Chondrocyte (in vitro differentiated cells): ENCODE measurements around the gene TSN. TPM values are rescaled to one million over a fixed set of nuclear protein-coding genes. Genes with fewer than 3 reads are reported as not detected.

Experiments used
- DNase-seq: peaks from one replicate; pipeline ENCODE4 v3.0.0; 2021; ENCODE audit warnings: mixed read lengths, low spot score
- H3K27ac Mint-ChIP-seq: one replicate; pipeline ENCODE4 v1.8.0; 2021; ENCODE audit warnings: mild to moderate bottlenecking, moderate library complexity, mixed read lengths; ENCODE audit not compliant: unreplicated experiment
- H3K27me3 Mint-ChIP-seq: 2 replicates; pipeline ENCODE4 v1.8.0; 2021; ENCODE audit warnings: low read depth, mixed read lengths
- H3K36me3 Mint-ChIP-seq: 2 replicates; pipeline ENCODE4 v1.8.0; 2021; ENCODE audit warnings: low read depth, mixed read lengths
- H3K4me1 Mint-ChIP-seq: 2 replicates; pipeline ENCODE4 v1.8.0; 2021; ENCODE audit warnings: low read depth, mild to moderate bottlenecking, mixed read lengths
- H3K4me3 Mint-ChIP-seq: one replicate; pipeline ENCODE4 v1.8.0; 2021; ENCODE audit warnings: mild to moderate bottlenecking, moderate library complexity, mixed read lengths; ENCODE audit not compliant: unreplicated experiment
- H3K9me3 Mint-ChIP-seq: 2 replicates; pipeline ENCODE4 v1.8.0; 2021; ENCODE audit warnings: low read depth, mixed read lengths
- CTCF ChIP-seq: fragments of 200-600 bp; sonication (generic); IDR thresholded peaks from 2 replicates; pipeline ENCODE4 v1.5.0; 2021; ENCODE audit warnings: antibody characterized with exemption, mild to moderate bottlenecking, moderate library complexity
- total RNA-seq: library from RNA; stranded (reverse); gene quantifications from 3 replicates; pipeline ENCODE4 v1.2.1, GENCODE V29; 2021

TSN gene
- total RNA-seq, 1 donor from 2014 or later: 57.1 TPM

- H3K9me3 Mint-ChIP-seq: no peaks in the 10 kb centered on the region
- TF ChIP-seq CTCF: no peak
- peak overlapping the region; percentile 93 for H3K4me3 Mint-ChIP-seq
- H3K36me3 Mint-ChIP-seq: peaks cover 8% of the 10 kb centered on the region
- H3K27ac Mint-ChIP-seq: peak overlapping the region; percentile 93
- no peaks in the 10 kb centered on the region for H3K27me3 Mint-ChIP-seq
- H3K4me1 Mint-ChIP-seq: peaks cover 13% of the 10 kb centered on the region
- DNase-seq: no peak
Measured at GRCh38 chr2:121736140-121736461, 19.4 kb upstream of the TSN start.

DNA sequence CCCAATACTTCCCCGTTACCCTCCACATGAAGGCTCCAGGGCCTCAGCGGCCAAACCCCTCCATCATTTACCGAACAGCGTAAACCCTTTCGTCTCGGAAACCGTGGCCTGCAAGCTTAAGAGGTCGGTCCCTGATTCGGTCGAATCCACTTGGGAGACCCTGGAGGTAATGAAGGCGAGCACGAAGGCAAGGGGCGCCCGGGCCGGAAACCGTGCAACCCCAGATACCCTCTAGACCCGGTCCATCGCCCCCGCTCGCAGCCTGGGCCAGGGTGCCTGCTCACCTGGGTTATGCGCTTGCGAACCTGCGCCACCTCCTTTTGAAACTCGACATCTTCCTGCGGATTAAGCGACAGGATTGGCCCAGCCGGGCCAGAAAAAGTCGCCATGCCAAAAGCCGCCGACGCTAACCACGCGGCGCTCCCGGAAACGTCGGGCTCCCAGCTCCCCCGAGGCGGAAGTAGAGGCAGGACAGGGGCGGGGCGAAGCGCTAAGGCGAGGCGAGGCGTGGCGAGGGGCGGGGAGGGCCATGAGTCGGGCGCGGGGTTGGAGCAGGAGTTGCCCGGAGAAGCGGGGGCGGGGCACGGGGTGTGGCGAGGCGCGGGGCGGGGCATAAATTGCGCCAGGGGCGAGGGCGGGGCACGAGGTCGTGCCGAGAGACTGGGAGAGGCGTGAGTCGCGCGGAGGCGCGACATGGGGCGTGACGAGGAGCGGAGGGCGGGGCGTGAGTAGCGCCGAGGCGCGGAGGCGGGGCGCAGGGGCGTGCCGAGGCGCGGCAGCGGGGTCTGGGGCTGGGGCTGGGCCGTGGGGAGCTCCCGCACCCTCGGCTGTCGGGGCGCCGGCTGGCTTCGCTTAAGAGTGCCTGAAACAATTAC, 18.8 kb upstream of the TSN start, which contains the start of gene NIFK:
NIFK (minus strand) TSS at position 414 of the 875 bp plus-strand sequence; CDS start at position 389, 25 bp downstream.
- Mint-ChIP-seq H3K4me3 (peak within 1 kb of the TSS; percentile 93), H3K4me1 (peaks cover 13% of the 10 kb centered on the region), H3K36me3 (peaks cover 3% of the 10 kb centered on the region), H3K27me3 (no peaks in the 10 kb centered on the region), H3K9me3 (no peaks in the 10 kb centered on the region), H3K27ac (peak within 1 kb of the TSS; percentile 93)
- peak; percentile 14 for TF ChIP-seq CTCF
- peak; percentile 100 for DNase-seq

DNA sequence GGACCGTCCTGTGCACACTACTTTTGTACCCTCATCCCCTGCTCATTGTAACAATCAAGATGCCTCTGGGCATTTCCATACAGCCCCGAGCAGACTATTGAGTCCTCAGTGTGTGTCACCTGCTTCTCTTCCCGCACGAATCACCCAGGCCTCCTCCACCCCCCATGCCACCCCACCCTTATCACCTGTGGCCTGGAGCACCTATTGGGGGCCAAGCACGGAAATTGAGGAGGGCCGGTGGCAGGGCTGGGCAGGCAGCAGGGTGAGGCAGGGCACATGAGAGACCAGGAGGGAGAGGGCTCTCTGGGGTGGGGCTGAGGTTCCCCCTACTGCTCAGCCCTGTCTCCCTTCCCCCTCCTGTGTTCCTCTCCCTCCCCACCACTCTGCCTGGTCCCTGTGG, 14.5 kb upstream of the TSN start:
- Mint-ChIP-seq H3K4me3 (no peak overlapping the region), H3K36me3 (no peaks in the 10 kb centered on the region), H3K4me1 (peaks cover under 1% of the 10 kb centered on the region), H3K27me3 (no peaks in the 10 kb centered on the region), H3K27ac (no peak overlapping the region), H3K9me3 (peaks cover 4% of the 10 kb centered on the region)
- DNase-seq: no peak
- TF ChIP-seq CTCF: no peak

DNA sequence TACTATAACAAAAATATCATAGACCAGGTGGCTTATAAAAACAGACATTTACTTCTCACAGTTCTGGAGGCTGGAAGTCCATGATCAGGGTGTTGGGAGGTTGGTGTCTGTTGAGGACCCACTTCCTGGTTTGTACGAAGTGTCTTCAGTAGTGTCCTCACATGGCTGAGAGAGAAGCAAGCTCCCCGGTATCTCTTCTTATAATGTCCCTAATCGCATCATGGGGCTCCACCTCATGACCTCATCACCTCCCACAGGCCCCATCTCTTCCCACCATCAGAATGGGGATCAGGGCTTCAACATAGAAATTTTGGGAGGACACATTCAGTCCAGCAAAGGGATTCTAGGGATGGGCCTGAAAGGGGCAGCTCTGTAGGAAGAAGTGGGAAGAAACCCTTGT, 14.0 kb upstream of the TSN start:
- no peak for DNase-seq
- Mint-ChIP-seq H3K27ac (no peak overlapping the region), H3K4me3 (no peak overlapping the region), H3K36me3 (no peaks in the 10 kb centered on the region), H3K4me1 (no peaks in the 10 kb centered on the region), H3K9me3 (peaks cover 4% of the 10 kb centered on the region), H3K27me3 (no peaks in the 10 kb centered on the region)
- no peak for TF ChIP-seq CTCF

DNA sequence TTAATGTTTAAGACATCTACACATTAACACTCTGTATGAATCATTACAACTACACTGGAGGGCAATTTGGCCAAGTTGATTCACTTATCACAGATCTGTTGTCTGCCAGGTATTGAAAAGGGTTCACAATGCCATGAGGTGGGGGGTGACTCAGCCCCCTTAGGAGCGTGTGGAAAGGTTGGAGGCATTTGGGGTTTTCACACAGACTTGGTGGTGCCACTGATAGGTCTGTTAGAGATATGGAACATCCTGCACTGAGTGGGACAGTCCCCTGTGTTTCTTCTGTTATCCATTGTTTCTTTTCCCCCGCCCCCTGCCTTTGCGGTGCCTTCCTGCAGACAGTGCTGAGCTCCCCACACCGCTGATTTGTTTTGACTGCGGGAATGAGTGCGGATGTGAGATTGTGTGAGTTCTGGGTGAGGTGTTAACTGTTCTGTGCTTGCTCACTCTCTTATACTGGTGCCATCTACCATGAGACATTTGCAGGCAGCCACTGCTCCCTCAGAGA, 9.3 kb upstream of the TSN start:
- Mint-ChIP-seq H3K4me3 (no peak overlapping the region), H3K36me3 (no peaks in the 10 kb centered on the region), H3K27me3 (no peaks in the 10 kb centered on the region), H3K4me1 (no peaks in the 10 kb centered on the region), H3K9me3 (peaks cover 4% of the 10 kb centered on the region), H3K27ac (peak overlapping the region; percentile 8)
- no peak for TF ChIP-seq CTCF
- DNase-seq: no peak
